Inferior parietal cortex (tissue), 1 donor: Measurements from ENCODE around the gene SAMD13.
A peak's percentile ranks its signal among the peaks of the same experiment; 100 is the strongest.

Experiments
- DNase-seq: peaks from one replicate; pipeline ENCODE4 v3.0.0-alpha.2; 2016; ENCODE audit errors: extremely low spot score

SAMD13 gene, protein sequence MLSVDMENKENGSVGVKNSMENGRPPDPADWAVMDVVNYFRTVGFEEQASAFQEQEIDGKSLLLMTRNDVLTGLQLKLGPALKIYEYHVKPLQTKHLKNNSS

DNA sequence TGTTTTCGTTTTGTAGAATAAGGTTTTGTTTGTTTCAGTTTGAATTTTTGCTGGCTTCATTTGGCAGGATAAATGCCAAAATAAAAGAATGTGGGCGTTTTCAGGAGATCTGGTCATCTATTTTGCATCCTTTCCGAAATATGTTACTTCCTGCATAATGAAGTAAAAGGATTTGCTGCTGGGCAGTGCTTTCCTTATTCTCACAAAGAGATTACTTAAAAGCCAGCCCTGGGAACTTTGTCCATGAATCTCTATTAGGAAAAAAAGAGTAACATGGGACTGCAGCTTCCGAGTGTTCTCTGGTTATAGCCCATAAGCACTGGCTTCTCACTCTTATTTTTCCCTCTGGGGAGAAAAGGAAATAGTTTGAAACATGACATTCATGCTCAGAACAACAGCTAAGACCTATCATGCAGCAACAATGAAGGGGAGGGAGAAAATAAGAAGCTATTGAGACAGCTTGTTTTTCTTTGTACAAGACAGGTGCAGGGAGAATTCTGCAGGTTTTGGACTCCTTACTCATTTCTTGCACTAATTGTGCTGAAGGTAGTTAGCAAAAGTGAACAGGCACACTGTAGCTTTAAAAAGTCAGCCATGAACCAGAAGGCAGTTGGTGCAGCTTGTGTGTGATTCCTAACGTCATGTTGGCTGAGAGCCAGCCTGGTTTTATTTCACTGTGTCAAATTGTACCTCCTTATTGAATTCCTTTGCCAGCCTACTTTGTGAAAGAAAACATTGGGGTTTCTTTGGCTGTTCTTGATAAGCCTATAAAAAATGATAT, at the start of gene SAMD13:
Gene SAMD13 (plus strand): TSS at position 705 of the 781 bp plus-strand sequence. CDS start 1,527 bp downstream, outside the sequence.
- DNase-seq = peak; percentile 90

DNA sequence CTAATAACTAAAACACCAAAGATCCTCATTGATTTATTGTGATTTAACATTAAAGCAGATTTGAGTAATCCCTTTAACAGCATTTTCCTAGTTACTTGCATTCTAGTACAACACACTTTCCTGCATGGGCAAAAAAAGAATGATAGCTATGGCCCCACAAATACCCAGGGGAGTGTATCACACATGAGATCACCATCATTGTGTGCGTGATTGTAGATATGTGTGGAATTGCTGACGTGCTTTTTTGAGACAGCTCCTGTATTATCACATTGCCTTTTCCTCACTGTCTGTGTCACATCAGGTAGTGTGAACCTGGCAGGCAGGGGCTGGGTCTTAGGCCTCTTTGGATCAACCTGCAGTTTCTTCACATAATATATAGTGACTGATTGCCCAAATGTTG, 48.5 kb upstream of the SAMD13 start:
- no peak for DNase-seq

DNA sequence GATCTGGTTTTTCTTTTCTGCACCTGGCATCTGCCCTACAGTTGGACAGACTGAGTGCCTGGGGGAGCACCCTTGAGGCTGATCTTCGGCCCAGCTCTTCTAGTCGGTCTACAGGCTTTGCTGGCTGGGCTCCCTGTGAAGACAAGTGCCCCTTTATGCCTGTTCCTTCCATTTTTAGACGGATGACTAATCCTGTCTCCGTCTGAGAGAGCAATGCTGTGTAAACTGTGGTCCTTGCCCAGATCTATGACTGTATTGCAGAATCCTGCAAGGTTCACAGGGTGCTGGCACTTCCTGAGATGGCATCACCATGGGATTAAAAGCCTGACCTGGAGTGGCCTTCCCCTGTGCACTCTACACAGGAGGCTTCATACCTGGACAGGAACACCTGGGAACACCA, 47.6 kb upstream of the SAMD13 start:
- peak; percentile 81 for DNase-seq

DNA sequence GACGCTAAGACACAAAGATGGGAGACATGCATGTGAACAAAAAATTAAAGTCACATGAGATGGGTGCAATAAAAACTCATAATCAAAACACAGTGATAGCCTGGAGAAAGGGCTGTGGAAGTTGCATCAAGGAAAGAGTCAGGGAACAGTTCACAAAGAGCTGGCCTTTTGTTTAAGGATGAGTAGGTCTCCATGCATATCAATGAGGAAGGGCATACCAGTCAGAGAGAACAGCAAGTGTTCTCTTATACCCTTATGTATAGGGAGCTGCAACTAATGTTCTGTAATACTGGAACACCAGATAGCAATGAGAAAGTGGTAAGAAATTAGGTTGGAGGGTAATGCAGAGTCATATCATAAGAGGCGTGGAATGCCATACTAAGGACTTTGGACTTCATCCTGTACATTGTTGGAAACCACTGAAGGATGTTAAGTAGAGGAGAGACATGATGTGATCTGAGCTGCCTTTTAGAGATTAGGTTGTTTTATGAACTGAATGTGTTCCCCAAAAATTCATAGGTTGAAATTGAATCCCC, 46.7 kb upstream of the SAMD13 start:
- no peak for DNase-seq

DNA sequence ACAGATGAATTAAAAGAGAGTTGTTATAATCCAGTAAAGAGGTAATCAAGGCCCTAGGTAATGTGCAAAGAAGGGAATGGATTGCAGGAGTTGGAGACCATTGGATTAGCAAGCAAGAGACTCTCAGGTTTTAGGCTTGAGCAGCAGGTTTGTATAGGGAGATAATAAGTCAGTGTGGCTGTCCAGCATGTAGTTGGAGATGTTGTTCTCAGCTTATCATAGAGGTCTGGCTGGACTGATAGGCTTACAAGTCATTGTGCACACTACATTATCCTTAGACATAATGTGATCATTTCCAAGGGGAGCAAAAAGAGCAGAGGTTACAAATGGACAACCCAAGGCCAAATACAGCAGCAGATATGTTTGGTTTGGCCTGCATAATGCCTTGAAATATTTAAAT, 45.9 kb upstream of the SAMD13 start:
- no peak for DNase-seq

DNA sequence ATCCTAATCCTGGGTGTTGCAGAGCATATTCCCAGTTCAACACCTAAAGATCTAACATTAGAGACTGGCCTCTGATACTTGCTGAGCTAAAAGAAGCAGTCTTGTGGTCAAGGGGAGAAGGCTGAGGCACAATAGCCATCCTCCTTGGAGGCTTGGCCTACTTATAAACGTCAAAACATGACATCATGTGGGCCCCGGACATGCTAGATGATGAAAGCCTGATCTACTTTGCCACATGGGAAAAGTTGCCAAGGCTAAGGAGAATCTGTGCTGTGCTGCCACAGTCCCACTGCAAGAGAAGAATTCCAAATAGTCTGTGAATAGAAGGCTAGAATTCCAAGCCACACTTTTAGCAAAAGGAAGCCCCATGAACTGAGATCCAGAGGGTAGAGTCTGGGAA, 43.9 kb upstream of the SAMD13 start:
- DNase-seq = no peak

DNA sequence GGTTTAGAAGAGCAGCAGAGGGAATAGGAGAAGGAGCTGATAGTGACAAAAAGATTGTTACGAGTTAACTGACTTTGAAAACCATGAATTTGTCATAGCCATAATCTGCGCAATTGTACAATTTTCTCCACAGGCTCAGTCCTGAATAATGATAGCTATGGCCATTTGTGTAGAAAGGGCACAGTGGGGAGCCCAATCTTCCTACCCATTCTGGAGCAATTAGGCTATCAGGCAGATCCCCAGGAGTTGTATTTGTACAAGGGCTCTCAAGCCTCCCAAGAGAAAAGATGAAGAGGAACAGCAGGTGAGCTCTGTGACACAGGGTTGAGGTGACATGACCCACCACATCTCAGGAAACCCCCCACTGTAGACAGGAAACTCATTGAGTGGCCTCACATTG, 42.1 kb upstream of the SAMD13 start:
- DNase-seq = no peak

DNA sequence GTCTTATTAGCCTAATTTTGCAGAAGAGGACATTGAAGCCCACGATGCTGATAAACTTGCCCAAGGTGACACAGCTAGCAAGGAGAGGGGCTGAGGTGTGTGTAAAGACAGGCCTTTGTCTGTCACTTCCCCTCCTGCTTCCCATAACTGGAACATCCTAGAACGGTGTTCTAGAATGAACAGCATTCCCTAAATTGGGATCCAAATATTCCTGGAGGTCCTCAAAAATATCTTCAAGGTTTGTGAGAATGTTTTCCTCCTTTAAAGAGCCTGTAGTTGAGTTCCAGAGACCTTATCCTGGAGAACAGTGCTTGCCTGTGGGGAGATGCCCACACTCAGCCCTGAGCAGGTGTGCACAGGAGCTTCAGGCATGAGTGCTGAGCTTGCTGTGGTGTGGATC, 41.5 kb upstream of the SAMD13 start:
- DNase-seq = no peak

DNA sequence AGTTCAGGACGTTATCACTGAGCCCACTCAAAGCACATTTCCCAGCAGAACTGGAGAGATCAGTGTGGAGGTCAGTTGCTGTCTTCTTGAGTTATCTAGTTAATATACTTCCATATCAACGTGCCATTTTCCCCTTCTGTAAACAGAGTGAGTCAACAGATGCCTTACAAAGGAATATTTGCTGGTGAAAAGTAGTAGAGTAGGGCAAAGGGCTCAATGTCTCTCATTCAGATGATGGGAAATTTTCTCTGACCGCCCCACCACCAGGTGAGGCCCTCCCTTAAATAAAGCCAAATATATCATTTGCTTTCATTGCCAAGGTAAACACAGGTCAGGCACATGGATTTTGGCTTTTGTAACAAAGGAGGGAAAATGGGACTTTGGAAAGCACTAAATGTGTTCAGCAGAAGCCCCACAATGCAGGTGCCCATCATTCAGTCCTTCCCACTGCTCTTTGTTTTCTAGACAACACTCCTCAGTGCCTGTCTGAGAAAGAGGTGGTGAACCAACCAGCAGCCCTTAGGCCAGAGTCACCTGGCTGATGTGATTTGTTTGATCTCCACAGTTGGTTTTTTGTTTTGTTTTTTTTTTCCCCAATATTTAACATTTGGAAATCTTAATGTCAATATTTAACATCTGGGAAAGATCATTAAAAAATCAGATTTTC, 40.5 kb upstream of the SAMD13 start:
- no peak for DNase-seq

DNA sequence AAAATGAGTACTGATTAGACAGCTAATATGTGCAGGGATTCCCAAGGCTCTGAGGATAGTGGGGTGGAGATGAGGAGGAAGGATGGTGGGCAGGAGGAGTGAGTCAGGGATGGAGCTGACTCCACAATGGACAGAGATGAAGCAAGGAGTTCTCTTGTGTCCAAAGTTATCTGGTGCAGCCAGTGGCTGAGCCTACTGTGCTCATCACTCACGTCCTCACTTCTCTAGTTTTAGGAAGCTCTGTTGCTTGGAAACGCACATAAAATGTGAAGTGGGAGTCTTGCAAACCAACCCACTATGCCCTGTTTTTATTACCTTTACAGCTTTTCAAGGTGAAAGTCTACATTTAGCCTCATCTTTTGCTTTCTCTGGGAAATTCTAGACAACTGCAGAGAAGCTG, 36.5 kb upstream of the SAMD13 start:
- peak; percentile 46 for DNase-seq

DNA sequence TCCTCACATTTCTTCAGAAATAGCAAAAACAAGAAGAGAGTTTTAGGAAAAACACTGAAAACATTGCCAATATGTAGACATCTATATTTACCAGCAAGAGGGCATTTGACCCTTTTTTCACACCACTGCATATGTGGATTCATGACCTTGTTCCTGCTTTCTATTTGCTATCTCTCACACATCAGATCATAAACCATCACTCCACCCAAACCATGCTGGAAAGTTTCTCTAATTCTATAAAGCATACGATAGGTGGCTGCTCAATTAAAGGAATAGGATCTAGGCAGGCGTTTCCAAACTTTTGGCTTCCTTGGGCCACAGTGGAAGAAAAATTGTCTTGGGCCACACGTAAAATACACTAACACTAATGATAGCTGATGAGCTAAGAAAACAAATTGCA, 35.6 kb upstream of the SAMD13 start:
- DNase-seq = no peak

DNA sequence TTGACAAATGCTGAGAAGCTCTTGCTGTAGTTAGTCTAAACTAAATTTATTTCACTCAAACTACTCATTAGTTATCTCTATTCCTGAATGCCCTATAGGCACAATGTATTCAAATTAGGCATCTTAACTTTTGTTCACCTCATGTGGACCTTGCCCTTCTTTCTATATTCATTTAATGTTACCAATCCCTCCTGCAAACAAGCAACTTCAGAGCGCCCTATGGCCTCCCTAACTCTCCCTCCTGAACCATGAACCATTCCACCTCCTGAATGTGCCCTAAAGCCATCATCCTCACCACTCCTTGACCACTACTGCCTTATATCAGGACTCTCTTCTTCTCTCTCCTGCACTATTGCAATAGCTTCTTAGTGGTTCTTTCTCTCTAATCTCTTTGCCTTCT, 34.8 kb upstream of the SAMD13 start:
- no peak for DNase-seq

DNA sequence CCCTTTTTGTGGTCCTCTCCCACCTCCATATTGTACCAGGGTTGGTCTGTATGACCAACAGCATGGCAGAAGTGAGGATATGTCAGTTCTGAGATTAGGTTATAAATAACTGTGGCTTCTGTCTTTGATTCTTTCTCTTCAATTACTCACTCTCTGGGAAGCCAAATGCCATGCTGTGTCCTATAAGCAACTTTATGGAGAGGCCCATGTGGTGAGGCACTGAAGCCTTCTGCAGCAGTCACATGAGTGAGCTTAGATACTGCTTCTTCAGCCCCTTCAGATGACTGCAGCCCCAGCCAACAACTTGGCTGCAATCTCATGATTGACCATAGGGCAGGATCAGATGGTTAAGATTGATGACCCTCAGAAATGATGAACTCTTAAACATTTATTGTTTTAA, 34.0 kb upstream of the SAMD13 start:
- no peak for DNase-seq

DNA sequence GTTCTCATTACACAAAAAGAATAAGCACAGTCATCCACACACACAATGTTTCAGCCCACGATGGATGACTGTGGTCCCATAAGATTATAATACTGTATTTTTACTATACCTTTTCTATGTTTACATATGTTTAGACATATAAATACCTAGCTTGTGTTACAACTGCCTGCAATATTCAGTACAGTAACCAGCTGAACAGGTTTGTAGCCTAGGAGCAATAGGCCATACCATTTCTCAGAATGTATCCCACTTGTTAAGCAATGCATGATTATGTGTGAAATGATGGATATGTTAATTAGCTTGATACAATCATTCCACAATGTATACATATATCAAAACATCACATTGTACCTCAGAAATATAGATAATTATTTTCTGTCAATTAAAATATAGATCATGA, 33.2 kb upstream of the SAMD13 start:
- no peak for DNase-seq

DNA sequence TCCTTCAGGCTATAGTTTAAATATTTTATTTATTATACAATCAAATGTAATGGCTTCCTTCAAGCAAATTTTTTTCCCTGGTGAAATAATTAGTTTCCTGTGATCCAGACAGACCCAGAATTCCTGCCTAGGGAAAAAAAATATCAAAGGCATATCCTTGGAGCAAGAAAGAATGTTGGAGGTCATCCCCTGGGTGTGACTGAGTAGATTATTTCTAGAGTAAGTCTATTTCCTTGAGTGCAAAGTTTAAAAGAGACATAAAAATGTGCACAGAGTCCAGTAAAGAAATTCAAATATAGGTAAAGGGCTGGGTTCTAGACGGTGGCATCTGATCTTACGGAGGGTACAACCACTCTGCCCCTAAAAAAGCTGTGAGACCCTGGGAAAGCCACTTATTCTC, 32.2 kb upstream of the SAMD13 start:
- no peak for DNase-seq

DNA sequence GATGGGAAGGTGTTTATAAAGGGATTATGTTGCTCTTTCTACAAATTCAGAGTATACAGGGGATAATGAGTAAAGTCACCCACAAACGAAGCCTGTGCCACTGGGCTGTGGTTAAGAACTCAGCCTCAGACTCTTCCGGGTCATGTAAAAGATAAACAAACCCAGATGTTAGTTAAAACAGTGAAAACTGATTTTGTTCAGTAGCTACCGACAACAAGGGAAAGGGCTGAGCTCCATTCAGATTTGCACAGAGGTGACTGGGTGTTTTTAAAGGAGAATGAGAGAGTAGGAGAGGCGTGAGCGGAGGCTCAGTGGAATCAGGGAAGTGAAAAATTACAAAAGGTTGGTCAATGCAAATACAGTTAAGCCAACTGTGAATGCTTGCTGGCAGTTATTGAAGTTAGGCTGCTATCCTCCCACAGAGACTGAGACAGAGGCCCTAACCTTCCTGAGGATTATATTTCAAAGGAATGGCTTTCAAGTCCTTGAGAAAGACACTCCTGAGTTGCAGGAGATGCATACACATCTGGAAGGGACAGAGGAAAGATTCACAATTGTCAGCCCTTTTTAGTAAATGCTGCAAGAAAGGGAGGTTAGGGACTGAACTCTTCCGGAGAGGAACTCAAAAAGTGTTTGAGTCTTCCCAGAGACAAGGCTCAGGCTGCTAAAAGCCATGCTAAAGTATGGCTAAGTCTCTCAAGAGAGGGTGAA, 29.9 kb upstream of the SAMD13 start:
- no peak for DNase-seq

DNA sequence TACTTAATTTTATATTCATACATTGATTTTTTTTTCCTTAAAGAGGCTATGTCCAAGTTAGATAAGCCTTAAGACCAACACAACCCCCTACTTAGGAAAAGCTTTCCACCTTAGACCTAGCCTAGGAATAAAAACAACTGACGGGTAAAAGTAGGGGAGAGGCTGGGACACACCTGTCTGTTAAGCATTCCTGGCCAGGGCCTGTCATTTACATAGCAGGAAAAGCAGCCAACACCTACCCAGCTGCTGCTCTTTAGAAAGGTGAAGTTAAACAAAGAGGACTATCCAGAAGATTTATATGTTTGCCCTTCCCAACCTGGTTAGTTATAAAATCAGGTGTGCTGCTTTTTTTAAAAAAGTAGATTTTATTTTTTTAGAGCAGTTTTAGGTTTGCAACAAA, 29.1 kb upstream of the SAMD13 start:
- DNase-seq = no peak

DNA sequence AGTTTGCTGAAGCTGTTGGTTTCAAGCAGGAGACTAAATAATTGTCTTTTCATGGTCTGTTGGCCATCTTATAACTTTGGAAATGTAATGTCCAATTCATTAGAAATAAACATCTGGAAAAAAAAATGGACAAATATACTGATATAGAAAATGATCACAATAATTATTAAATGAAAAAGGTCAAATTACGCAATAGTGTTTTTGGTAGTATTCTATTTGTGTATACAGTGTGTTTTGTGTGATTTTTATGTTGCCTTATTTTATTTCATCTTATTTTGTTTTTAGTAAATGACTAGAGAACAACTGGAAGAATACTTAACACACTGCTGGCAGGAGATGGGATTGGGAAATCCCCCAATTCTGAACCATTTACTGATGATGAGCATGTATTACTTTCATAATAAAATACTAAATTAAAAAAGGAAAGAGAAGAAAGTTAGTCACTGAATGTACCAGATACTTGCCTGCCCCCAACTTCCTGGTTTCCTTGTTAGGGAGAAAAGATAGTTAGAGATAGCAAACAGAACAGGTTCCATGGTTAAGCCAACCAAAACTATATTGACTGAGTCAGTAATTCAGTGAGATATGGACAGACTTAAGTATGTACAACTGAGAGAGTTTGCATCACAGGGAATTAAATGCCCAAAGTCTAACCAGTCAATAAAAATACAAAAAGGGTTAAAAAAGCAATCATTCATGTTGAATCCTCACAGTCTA, 24.0 kb upstream of the SAMD13 start:
- no peak for DNase-seq

DNA sequence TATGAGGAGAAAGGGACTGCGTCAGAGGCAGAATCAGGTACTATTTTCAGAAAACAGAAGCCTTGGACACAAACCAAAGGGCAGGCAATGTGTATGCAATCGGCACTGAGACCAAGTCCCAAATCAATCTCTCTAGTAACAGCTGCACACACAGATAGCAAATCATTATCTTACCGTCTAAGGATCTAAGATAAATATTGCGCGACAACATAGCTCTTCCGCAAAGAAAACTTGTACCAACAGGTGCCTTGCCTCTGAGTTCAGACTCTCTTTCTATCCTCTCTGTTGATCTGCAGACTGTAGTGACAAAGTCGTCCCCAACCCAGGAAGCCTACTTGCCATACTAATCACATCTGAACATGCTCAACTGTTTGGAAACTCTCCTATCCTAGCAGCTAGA, 22.6 kb upstream of the SAMD13 start:
- no peak for DNase-seq

DNA sequence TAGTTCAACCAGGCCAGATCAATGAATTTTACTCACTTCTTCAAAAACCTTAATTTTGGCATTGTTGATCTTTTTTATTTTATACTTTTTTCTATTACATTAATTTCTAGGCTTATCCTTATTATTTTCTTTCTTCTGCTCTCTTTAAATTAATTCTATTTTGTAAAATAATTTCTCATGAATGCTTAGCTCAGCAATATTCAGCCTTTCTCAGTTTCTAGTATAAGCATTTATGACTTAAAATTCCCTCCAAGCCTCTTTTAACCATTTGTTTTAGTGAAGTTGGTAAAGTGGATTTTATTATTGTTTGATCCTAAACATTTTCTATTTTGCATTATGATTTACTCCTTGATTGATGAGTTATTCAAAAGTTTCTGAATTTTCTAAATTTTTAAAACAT, 20.6 kb upstream of the SAMD13 start:
- no peak for DNase-seq

DNA sequence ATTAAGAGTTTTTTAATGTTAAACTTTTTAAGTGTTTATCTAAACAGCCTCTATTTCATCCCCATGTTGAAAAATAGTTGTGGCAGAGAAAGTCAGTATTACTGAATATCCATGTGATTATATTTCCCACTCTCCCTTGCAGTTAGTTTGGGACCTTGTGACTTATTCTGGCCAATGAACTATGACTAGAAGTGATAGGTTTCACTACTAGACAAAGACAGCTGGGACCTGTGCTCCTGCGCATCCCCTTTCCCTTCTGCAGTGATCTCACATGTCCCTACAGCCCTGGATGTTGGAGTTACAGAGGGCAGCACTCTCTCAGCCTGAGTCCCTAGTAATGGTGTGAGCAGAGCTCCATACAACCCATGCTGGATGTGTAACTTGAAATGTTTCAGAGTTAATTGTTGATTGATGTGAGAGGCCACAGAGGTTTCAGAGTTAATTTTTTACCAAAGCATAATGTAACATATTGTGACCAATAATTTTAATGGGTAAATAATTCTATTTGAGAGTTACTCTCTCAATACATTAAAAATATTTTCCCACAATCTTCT, 18.7 kb upstream of the SAMD13 start:
- no peak for DNase-seq
